Embryonic facial prominence (tissue), 1 donor: Measurements from ENCODE around the gene ZFYVE26.
"Not testable (repeated sequence)": the region's sequence is repeated elsewhere in the genome, so short reads cannot be mapped to it uniquely, and the experiment has no call there.

Experiments used
- DNase-seq: peaks from one replicate; pipeline ENCODE4 v3.0.0-alpha.2; 2016; ENCODE audit errors: extremely low spot score

ZFYVE26 gene

GRCh38 chr14:67749341-67750084 is 66.9 kb downstream of the ZFYVE26 start:
- DNase-seq: no peak

GRCh38 chr14:67748312-67748711 is 68.1 kb downstream of the ZFYVE26 start:
- DNase-seq: no peak

GRCh38 chr14:67746927-67747326 is 69.5 kb downstream of the ZFYVE26 start:
- DNase-seq: no peak

DNA sequence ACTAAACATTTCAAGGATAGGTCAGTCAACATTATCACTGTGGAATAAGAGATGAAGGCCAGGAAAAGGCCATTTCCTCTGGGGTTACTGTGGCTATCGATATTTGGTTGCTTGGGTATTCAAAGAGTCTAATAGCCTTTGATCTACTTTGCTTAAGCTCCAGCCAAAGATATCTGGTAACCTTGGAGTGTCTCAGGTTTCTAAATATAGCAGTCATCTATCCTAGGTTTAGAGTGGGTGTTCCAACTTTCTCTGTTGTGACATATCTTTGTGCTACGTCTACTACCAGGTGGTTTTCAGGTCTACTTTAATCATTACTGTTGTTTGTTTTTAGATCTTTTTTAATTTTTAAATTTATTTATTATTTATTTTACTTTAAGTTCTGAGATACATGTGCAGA is 72.3 kb downstream of the ZFYVE26 start:
- no peak for DNase-seq

- DNase-seq: no peak
Observed at GRCh38 chr14:67738740-67739504, 77.5 kb downstream of the ZFYVE26 start.

GRCh38 chr14:67736771-67737170 is 79.6 kb downstream of the ZFYVE26 start:
- no peak for DNase-seq

DNA sequence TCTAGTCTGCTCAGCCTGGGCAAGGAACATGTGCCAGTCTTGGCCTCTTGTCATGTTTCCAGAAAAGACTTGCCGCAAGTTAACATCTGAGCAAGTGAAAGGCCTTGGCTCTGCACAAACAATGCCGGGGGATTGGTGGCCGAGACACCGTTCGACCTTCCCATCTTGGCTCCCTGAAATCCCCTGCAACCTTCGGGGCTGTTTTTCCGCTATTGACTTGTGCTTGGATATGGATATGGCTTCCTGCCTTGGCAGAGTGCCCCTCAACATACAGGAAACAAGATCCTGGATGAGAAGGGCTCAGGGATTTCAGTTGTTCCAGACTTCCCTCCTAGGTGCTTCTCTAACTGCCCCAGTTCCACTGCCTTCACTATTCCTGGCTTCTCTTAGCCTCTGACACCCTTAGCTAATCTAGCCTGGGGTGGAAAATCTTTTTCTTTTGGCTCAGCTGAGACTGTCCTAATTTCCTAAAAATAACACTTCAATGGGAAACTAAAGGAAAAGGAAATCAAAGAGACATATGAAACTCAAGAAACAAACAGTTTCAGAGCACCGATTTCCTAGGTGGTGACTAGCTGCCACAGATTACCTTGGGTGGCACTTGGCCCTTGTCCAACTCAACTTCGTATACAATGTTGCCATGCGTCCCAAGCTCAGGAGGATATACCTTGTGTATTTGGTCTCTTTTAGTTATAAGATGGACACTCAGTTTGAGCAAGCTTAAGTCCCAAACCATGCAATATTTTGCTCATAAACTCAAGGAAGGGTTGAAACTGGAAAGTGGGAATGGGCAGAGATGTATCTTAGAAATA is 80.8 kb downstream of the ZFYVE26 start:
- no peak for DNase-seq

- DNase-seq: no peak
Observed at GRCh38 chr14:67734675-67735074, 81.7 kb downstream of the ZFYVE26 start.

GRCh38 chr14:67733616-67734015 is 82.8 kb downstream of the ZFYVE26 start:
- DNase-seq: no peak

DNA sequence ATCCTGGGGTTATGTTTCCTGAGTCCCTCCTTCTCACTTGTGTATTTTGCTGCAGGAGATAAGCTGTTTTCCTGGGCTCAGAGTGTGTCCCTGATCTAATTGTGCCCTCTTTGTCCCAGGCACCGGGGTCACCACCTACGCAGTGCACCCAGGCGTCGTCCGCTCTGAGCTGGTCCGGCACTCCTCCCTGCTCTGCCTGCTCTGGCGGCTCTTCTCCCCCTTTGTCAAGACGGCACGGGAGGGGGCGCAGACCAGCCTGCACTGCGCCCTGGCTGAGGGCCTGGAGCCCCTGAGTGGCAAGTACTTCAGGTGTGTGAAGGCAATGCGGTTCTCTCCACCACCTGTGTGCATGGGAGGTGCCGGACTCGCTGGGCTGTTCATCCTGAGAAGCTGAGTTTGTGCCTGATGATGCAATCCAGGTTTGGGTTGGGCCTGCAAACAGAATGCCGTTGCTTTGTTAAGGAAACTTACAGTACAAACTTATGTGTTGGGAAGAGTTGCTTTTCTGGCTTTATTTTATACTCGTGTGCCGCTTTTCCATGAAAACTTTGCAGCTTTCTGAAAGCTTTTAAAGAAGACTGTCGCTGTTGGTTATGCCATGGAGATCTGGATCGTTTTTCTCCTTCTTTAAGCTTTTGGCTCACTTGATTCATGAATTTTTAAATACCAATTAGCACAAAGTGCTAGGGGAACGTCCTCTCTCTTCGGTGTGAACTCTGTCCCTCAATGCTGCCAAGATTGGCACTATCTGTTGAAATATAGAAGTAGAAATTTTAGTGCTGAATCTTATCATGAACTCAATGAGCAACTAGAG is 87.1 kb downstream of the ZFYVE26 start:
- DNase-seq: no peak

- no peak for DNase-seq
Observed at GRCh38 chr14:67728258-67728657, 88.1 kb downstream of the ZFYVE26 start.

- no peak for DNase-seq
Observed at GRCh38 chr14:67727361-67727760, 89.0 kb downstream of the ZFYVE26 start.

DNA sequence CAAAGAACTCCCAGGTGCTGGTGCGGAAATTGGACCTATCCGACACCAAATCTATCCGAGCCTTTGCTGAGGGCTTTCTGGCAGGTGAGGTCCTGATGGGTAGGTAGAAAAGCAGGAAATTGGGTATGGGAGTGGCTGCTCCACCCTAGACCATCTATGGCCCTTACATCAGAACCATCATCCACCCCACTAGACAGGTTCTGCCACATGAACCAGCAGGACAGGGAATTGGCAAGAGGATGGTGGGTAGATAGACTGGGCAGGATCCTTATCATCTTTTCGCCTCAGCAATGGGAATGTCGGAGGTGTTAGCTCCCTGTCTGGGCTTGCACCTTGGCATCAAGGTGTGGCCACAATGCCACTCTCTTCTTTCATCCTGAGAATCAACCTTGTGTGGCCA is 91.2 kb downstream of the ZFYVE26 start:
- DNase-seq: no peak

DNA sequence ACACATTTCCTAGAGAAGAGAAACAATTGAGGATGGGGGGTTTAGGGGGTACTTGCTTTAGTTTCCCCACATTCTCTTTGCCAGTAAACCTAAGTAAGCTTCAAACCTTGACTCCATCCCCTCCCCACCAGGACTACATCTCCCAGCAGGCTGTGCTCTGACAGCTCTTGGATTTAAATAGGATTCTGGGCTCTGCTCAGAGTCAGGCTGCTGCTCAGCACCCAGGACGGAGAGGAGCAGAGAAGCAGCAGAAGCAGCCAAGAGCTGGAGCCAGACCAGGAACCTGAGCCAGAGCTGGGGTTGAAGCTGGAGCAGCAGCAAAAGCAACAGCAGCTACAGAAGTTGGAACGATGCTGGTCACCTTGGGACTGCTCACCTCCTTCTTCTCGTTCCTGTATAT is 94.1 kb downstream of the ZFYVE26 start:
- DNase-seq: no peak

GRCh38 chr14:67721875-67722274 is 94.5 kb downstream of the ZFYVE26 start:
- DNase-seq: no peak

DNA sequence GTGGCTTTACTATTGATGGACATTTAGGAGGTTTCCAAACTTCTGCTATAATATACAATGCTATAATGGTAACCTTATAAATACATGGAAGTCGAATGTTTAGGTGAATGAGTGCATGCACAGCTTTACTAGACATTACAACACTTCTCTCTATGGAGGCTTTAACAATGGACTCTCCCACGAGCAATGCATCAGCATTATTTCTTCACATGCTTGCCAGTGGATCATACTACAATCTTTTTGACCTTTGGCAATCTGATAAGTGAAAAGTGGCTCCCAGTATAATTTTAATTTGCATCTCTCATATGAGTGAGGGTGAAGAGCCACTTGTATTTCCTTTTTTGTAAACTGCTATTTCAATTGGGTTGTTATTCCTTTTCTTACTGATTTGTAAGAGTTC is 96.5 kb downstream of the ZFYVE26 start:
- no peak for DNase-seq

- DNase-seq: not testable (repeated sequence)
Observed at GRCh38 chr14:67719385-67719784, 97.0 kb downstream of the ZFYVE26 start.

DNA sequence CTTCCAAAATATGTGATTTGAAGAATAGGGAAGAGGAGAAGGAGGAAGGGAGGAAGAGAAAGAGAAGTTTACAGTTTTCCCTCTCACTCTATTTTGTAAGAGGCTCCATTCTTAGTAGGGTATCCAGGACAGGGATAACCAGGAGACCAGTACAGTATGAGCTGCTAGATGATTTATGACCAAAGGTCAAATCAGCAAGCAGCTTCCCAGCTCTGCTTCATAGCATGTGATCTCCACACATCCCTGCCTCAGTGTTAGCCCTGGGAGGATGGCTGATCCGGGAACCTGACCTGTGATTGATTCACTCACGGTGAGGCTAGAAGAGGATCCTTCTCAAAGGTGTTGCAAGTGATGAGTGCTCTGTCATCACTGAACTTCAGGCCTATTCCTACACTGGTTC is 98.1 kb downstream of the ZFYVE26 start:
- DNase-seq: no peak

DNA sequence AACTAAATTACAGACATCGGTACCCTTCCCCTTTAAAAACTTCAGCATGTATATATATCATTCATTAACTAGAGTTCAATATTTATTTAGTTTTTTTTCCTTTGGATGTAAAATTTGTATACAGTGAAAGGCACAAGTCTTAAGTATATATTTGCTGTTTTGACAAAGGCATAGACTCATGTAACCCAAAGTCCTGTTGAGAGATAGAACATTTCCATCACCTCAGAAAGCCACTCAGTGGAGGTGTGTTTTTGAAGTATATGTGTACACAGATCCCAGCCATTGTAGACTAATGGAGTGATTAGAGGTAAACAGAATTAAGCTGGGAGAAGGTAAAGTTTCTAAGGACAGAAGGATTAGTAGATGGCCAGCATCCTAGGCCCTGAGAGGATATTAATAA is 99.3 kb downstream of the ZFYVE26 start:
- DNase-seq: no peak

DNA sequence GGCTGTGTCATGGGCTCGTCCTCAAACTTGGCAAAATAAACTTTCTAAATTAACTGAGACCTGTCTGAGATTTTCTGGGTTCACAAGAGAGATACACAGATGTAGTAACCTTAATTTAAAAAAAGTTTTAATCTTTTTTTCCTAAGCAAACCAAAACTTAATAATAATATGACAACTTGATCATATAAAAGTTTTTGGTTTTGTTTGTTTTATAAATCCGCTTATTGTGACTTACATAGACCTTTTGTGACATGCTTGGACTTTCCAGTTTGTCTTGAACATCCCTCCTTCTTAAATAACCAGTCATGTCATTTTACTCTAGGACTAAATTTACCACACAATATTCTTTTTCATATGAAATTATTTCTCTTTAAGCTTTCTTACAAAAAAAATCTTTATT is 106.2 kb downstream of the ZFYVE26 start:
- DNase-seq: no peak

- DNase-seq: not testable (repeated sequence)
Observed at GRCh38 chr14:67709796-67710195, 106.6 kb downstream of the ZFYVE26 start.

- DNase-seq: not testable (repeated sequence)
Observed at GRCh38 chr14:67709346-67709745, 107.0 kb downstream of the ZFYVE26 start.
